Measurements from ENCODE around the gene RANBP1.
A peak's percentile ranks its signal among the peaks of the same experiment; 100 is the strongest.

The RANBP1 gene

GRCh38 chr22:20108757-20109230 is 7.1 kb upstream of the RANBP1 start:
- DNase-seq (ENCODE audit: low read depth) = no peak

DNA sequence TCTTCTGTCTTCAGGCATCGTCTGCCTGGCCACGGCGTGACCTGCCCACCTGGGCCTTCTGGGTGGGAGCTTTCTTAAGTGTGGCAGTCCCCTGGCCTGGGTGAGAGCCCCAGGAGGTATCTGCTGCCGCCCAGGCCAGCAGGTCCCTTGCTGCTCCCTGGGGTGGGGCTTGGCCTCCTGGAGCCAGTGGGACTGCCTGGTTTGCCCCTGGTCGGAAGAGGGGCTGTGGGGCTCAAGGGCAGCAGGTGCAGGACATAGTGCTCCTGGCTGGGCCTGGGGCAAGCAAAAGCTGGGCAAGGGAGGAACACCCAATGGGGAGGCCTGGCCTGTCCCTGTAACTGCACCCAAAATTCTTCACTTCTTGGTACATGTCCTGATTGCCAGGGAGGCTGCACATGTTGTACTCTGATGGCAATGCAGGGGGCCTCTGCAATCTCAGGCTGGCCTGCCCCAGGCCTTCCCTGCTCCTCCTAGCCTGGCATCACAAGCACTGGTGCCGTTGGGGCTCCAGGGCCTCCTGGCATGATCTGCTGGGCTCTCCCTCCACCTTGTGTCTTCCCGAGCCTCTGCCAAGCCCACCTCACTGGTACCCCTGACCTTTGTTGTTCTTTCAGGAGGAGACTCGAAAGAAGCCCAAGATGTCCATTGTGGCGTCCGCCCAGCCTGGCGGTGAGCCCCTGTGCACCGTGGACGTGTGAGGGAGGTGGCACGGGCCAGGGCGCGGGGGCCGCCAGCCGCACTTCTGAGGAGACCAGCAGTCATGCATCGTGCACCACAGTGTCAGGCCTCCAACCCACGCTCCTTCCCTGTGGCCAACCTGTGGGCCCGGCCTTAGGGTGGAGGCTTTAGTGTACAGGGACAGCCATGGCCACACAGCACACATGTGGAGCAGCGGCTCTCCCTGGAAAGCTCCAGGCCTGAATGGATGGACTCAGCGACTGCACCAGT is 6.2 kb upstream of the RANBP1 start:
- no peak for DNase-seq (ENCODE audit: low read depth)

GRCh38 chr22:20110359-20110985 is 5.4 kb upstream of the RANBP1 start:
- no peak for DNase-seq (ENCODE audit: low read depth)

DNA sequence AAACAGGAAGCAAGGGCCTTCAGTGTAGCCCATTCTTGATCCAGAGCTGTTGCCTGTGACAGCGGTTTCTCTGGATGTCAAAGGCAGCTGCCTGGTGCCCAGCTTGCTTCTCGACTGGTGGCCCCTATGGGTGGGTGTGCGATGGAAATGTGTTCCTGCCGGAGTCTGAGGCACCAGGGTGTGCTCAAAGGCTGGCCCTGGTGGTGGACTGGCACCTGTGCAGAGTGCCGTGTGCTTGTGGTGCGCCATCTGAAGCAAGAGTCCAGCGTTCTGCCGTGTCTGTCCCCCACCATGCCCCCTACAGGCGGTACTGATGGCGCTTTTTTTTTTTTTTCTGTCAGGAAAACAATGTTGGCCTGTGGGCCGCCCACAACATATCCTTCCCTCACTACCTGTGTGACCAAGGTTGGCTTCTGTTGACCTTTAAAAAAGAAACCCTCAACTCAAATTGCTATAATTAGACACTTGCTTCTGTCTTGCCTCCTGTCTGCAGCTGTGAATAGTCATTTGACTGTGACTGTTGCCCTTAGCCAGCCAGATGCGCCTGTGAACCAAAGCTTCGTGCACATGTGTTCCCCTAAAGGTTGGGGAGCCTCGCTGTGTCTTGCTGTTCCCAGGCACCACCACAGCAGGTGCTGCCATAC is 4.7 kb upstream of the RANBP1 start:
- no peak for DNase-seq (ENCODE audit: low read depth)

DNA sequence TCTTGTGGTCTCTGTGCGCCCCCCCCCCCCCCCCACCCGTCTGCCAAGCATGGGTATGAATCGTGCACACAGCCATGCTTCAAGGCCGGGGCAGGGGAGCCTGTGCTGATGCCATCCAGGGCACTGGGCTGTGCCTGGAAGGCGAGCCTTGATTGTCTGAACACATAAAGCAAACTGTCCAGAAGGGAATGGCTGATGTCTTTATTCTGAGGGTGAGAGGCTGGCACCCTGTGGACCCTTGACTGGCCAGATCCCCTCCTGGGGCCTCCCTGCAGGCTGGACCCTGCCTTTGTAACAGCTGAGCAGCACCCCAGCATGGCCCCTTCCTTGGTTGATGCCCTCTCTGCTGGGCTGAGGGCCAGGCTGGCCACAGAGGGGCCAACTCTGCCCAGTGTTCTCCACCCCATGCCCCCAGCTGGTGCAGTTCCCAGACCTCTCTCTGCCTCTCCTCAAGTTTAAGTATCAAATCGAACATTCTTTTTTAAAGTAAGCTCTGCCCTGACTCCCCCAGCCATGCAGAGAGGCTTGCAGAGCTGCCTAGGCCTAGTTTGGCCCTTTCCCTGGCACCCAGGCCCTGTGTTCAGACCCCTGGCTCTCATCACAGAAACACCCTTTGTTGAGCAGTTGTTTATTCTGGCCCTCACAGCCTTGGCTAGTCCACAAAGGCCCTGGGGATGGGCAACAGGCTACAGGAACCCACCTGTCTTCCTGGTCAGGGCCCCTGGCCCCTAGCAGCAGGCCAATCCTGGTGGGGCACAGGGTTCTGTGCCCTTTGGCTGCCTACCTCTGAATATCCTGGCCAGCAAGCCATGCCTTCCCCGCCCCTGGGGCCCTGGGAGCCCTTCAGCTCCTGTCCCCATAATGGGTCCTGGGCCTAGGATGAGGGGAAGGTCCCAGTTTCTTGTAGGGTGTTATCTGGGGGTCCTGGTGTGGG is 3.9 kb upstream of the RANBP1 start:
- no peak for DNase-seq (ENCODE audit: low read depth)

- DNase-seq (ENCODE audit: low read depth) = no peak
Measured at GRCh38 chr22:20112623-20113511, 3.0 kb upstream of the RANBP1 start.

GRCh38 chr22:20113551-20114310 is 2.2 kb upstream of the RANBP1 start:
- DNase-seq (ENCODE audit: low read depth) = no peak

DNA sequence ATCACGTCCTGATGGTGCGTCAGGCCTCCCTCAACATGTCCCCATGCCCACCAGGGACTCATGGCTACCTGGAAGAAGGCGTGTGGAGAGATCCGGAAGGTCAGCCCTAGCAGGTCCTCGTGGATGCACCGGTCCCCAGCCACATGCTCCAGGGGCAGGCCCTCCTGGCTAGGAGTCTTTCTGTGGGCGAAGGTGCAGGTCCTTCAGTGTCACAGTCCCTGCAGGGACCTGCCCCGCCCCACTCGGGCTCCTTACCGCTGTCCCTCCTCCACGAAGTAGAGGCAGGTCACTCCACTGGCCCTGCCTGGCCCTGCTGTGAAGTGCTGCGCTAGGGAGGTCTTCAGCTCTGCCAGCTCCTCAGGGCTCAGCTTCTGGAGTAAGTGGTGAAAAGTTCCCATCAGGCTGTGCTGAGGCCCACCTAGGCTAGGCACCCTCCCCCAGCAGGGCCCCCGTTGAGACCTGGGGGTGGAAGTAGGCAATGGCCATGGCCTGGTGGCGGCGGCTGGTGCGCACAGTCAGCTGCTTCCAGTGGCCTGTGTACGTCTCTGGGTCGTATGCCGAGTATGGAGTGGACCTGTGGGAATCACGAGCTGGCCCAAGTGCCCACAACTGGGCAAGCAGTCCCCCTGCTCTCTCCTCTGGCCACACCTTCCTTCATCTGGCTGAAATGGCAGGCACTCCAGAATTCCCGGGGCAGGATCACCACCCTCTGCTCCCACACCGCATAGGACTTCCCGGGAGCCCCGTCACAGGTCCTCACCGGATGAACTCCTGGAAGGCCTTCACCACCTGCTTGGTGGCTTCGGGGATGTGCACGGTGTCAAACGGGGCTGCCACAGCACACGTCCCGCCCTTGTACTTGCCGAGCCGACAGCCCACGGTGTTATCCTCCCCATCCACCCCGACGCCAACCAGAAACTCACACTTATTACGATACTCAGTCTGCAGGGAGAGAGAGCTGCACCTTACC is 1.1 kb upstream of the RANBP1 start:
- DNase-seq (ENCODE audit: low read depth) = no peak

GRCh38 chr22:20116376-20116950 is 559 bp downstream of the RANBP1 start:
- DNase-seq (ENCODE audit: low read depth) = no peak

DNA sequence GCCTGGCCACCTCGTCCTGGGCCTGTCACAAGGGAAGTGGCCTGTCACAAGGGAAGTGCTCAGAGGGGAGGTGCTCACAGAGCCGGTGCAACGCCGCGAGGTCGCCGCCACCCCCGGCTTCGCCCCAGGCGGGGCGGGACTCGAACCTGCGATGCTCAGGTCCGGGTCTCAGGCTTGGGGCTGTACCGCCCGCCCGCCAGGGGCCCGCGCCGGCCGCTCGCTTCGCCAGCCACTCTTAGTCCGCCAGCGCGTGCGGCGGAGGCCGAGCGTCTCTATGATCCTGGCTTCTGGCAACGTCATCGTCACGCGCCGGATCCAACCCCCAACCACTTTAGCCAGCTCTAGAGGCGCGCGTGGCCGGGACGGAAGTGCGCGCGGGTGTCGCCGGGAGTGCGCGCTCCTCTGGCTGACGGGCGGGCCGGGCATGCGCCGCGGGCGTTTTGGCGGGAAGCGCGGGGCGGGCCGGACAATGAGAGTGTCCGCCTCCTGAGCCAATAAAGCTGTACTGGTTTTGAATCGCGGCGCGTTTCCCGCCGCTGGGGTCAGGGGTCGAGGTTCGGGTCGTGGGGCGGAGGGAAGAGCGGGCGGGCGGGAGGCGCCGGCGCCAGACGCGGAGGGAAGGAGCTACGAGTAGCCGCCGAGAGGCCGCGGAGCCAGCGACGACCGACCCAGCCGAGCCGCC is 1.2 kb downstream of the RANBP1 start, which contains the start of gene TRMT2A:
TSS of gene TRMT2A (minus strand) at position 276 of the 682 bp plus-strand sequence. CDS start 320 bp downstream, outside the sequence.
- peak; percentile 91 for DNase-seq (ENCODE audit: low read depth)

- DNase-seq (ENCODE audit: low read depth) = peak; percentile 35
Measured at GRCh38 chr22:20117633-20118299, 1.9 kb downstream of the RANBP1 start.

- no peak for DNase-seq (ENCODE audit: low read depth)
Measured at GRCh38 chr22:20118300-20119020, 2.6 kb downstream of the RANBP1 start.

GRCh38 chr22:20121856-20122415 is 6.0 kb downstream of the RANBP1 start:
- no peak for DNase-seq (ENCODE audit: low read depth)

DNA sequence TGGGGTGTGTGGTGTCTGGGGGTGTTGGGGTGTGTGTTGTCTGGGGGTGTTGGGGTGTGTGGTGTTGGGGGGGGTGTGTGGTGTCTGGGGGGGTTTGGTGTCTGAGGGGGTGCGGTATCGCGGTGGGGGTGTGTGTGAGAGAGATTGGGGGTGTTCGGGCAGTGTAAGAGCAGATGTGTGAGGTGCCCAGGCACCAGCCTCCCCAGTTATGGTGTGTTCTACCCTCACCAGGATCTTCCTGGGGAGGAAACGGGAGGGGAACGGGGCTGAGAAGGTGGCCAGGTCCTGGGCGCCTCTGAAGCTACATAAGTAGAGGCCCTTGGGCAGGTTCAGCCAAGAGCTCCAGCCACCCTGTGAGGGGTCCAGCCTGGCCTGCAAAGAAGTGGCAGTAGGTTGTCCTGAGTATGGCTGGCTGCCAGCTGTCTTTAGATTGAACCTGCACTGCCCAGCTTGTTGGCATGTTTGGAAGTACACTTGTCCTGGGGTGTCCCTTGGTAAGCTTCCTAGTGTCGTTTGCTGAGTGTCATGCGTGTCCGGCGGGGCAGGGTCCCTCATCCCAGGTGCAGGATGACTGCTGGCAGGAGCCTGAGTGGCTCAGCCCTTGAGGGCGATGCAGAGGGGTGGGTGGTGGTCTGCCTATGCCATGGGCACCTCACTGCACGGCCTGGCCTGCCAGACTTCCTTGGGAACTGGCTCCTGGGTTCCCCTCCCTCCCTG is 7.6 kb downstream of the RANBP1 start:
- DNase-seq (ENCODE audit: low read depth) = no peak

DNA sequence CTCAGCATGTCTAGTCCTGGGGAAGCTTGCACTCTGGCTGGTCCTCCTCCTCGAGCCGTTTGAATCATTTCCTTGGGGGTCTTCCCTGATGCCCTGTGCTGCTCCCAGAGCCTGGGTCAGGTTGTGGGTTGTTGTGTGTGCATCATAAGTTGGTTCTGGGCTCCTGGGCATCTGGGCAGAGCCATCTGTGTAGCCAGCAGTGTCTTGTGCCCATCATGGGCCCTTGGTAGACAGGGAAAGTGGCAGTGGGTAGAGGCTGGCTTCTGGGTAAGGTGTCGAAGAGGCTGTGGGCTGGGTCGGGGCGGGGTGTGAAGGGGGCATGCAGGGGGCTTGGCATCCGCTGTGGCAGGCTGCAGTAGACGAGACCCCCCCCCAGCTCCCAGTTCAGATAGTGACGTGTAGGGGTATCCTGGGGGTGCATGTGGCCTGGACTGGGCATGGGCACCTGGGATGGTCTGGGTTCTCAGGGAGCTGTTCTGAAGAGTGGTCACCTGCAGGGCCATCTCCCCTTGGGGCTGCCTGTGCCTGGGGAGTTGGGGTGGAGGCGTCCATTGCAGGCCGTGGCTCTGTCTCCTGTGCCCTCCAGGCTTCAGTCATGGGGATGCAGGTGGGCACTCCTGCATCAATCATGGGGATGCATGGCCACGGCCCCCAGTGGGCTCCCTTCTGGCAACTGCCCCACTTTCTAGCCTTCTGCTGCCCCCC is 8.3 kb downstream of the RANBP1 start:
- DNase-seq (ENCODE audit: low read depth) = no peak
